HEK293 (cell line): ENCODE data around the gene HMGN4.

Source experiments
- EGR2 ChIP-seq: fragments of 450-650 bp; formaldehyde crosslinking; IDR thresholded peaks from 2 replicates; pipeline ENCODE4 v1.5.1; 2016; ENCODE audit warnings: low read depth, missing biosample characterization, missing genetic modification characterization
- GLI4 ChIP-seq: fragments of 450-650 bp; formaldehyde crosslinking; IDR thresholded peaks from 2 replicates; pipeline ENCODE4 v1.5.1; 2016; ENCODE audit warnings: missing biosample characterization, missing genetic modification characterization
- GLIS2 ChIP-seq: fragments of 450-650 bp; formaldehyde crosslinking; IDR thresholded peaks from 2 replicates; pipeline ENCODE4 v1.5.1; 2016; ENCODE audit warnings: missing biosample characterization, missing genetic modification characterization
- HOXA7 ChIP-seq: sonication (generic); formaldehyde crosslinking; IDR thresholded peaks from 2 replicates; pipeline ENCODE4 v1.8.1; 2022; ENCODE audit warnings: missing genetic modification reagents, borderline replicate concordance
- KLF9 ChIP-seq: fragments of 450-650 bp; formaldehyde crosslinking; IDR thresholded peaks from 2 replicates; pipeline ENCODE4 v1.5.1; 2016; ENCODE audit warnings: missing biosample characterization, missing genetic modification characterization, low read depth
- REPIN1 ChIP-seq: fragments of 450-650 bp; formaldehyde crosslinking; IDR thresholded peaks from 2 replicates; pipeline ENCODE4 v1.5.1; 2017; ENCODE audit warnings: missing biosample characterization, missing genetic modification characterization, low read depth
- SP2 ChIP-seq: fragments of 450-650 bp; formaldehyde crosslinking; IDR thresholded peaks from 2 replicates; pipeline ENCODE4 v1.5.1; 2016; ENCODE audit warnings: missing biosample characterization, missing genetic modification characterization
- TCF7L2 ChIP-seq: IDR thresholded peaks from 2 replicates; pipeline ENCODE4 v1.6.1; 2011; ENCODE audit warnings: low read depth, mild to moderate bottlenecking, inconsistent platforms, low read length, moderate library complexity, borderline replicate concordance
- WT1 ChIP-seq: fragments of 450-650 bp; formaldehyde crosslinking; IDR thresholded peaks from 2 replicates; pipeline ENCODE4 v1.5.1; 2016; ENCODE audit warnings: missing biosample characterization, missing genetic modification characterization
- ZBTB21 ChIP-seq: fragments of 450-650 bp; formaldehyde crosslinking; IDR thresholded peaks from 2 replicates; pipeline ENCODE4 v1.5.1; 2017; ENCODE audit warnings: missing biosample characterization, missing genetic modification characterization
- ZFP41 ChIP-seq: fragments of 450-650 bp; formaldehyde crosslinking; IDR thresholded peaks from 2 replicates; pipeline ENCODE4 v1.5.1; 2016; ENCODE audit warnings: missing biosample characterization, missing genetic modification characterization, borderline replicate concordance
- ZNF112 ChIP-seq: fragments of 450-650 bp; formaldehyde crosslinking; IDR thresholded peaks from 2 replicates; pipeline ENCODE4 v1.5.0; 2017; ENCODE audit warnings: missing biosample characterization, missing genetic modification characterization
- ZNF133 ChIP-seq: fragments of 450-650 bp; formaldehyde crosslinking; IDR thresholded peaks from 2 replicates; pipeline ENCODE4 v1.5.1; 2016; ENCODE audit warnings: missing biosample characterization, missing genetic modification characterization
- ZNF146 ChIP-seq: fragments of 450-650 bp; formaldehyde crosslinking; IDR thresholded peaks from 2 replicates; pipeline ENCODE4 v1.5.1; 2016; ENCODE audit warnings: missing biosample characterization, missing genetic modification characterization
- ZNF214 ChIP-seq: fragments of 450-650 bp; formaldehyde crosslinking; IDR thresholded peaks from 2 replicates; pipeline ENCODE4 v1.5.1; 2017; ENCODE audit warnings: missing biosample characterization, mild to moderate bottlenecking, missing genetic modification characterization, borderline replicate concordance
- ZNF23 ChIP-seq: fragments of 450-650 bp; formaldehyde crosslinking; IDR thresholded peaks from 2 replicates; pipeline ENCODE4 v1.5.1; 2016; ENCODE audit warnings: missing biosample characterization, missing genetic modification characterization, borderline replicate concordance
- ZNF239 ChIP-seq: fragments of 450-650 bp; formaldehyde crosslinking; IDR thresholded peaks from 2 replicates; pipeline ENCODE4 v1.5.1; 2016; ENCODE audit warnings: missing biosample characterization, missing genetic modification characterization
- ZNF488 ChIP-seq: fragments of 450-650 bp; formaldehyde crosslinking; IDR thresholded peaks from 2 replicates; pipeline ENCODE4 v1.5.1; 2016; ENCODE audit warnings: missing biosample characterization, missing genetic modification characterization
- ZNF501 ChIP-seq: fragments of 450-650 bp; formaldehyde crosslinking; IDR thresholded peaks from 2 replicates; pipeline ENCODE4 v1.5.1; 2016; ENCODE audit warnings: missing biosample characterization, missing genetic modification characterization
- ZNF600 ChIP-seq: fragments of 450-650 bp; formaldehyde crosslinking; IDR thresholded peaks from 2 replicates; pipeline ENCODE4 v1.5.1; 2016; ENCODE audit warnings: missing biosample characterization, missing genetic modification characterization
- ZNF658 ChIP-seq: fragments of 450-650 bp; formaldehyde crosslinking; IDR thresholded peaks from 2 replicates; pipeline ENCODE4; 2016; ENCODE audit warnings: missing biosample characterization, missing genetic modification characterization
- ZNF692 ChIP-seq: fragments of 450-650 bp; formaldehyde crosslinking; IDR thresholded peaks from 2 replicates; pipeline ENCODE4 v1.5.1; 2016; ENCODE audit warnings: missing biosample characterization, missing genetic modification characterization
- ZNF704 ChIP-seq: fragments of 450-650 bp; formaldehyde crosslinking; IDR thresholded peaks from 2 replicates; pipeline ENCODE4 v1.5.1; 2016; ENCODE audit warnings: missing biosample characterization, missing genetic modification characterization
- ZNF768 ChIP-seq: fragments of 450-650 bp; formaldehyde crosslinking; IDR thresholded peaks from 2 replicates; pipeline ENCODE4 v1.5.1; 2018; ENCODE audit warnings: missing biosample characterization, mild to moderate bottlenecking, missing genetic modification characterization
- ZNF785 ChIP-seq: fragments of 450-650 bp; formaldehyde crosslinking; IDR thresholded peaks from 2 replicates; pipeline ENCODE4 v1.5.1; 2016; ENCODE audit warnings: missing biosample characterization, missing genetic modification characterization
- ZNF791 ChIP-seq: fragments of 450-650 bp; formaldehyde crosslinking; IDR thresholded peaks from 2 replicates; pipeline ENCODE4 v1.5.1; 2016; ENCODE audit warnings: missing biosample characterization, missing genetic modification characterization
- ZSCAN16 ChIP-seq: fragments of 450-650 bp; formaldehyde crosslinking; IDR thresholded peaks from 2 replicates; pipeline ENCODE4 v1.5.1; 2016; ENCODE audit warnings: missing biosample characterization, missing genetic modification characterization
- ZSCAN5A ChIP-seq: fragments of 450-650 bp; formaldehyde crosslinking; IDR thresholded peaks from 2 replicates; pipeline ENCODE4 v1.5.1; 2016; ENCODE audit warnings: missing biosample characterization, missing genetic modification characterization

HMGN4 gene

GRCh38 chr6:26520237-26520849, 17.8 kb upstream of the HMGN4 start (continued):
- TF ChIP-seq ZNF600 (tag by site-specific recombination) (peak; percentile 67; the same call in 1 of the 2 replicates), ZNF704 (no peak), ZNF146 (tag by site-specific recombination) (no peak), ZFP41 (tag by site-specific recombination) (no peak), EGR2 (tag by site-specific recombination) (peak; percentile 44), GLIS2 (tag by site-specific recombination) (no peak), GLI4 (no peak), ZNF501 (tag by site-specific recombination) (peak; percentile 42; the same call in 1 of the 2 replicates), ZSCAN16 (tag by site-specific recombination) (no peak), ZNF785 (tag by site-specific recombination) (no peak), ZNF239 (tag by site-specific recombination) (no peak), SP2 (peak; percentile 18; the same call in 1 of the 2 replicates), ZSCAN5A (tag by site-specific recombination) (no peak), ZNF791 (tag by site-specific recombination) (no peak), ZBTB21 (no peak), ZNF214 (no peak), ZNF692 (tag by site-specific recombination) (peak; percentile 33; the same call in 1 of the 2 replicates), ZNF133 (tag by site-specific recombination) (no peak), ZNF23 (tag by site-specific recombination) (no peak), ZNF112 (tag by site-specific recombination) (no peak), ZNF488 (no peak), TCF7L2 (no peak), HOXA7 (CRISPR knock-in tag) (no peak), WT1 (tag by site-specific recombination) (no peak), ZNF658 (tag by site-specific recombination) (no peak), ZNF768 (no peak), KLF9 (tag by site-specific recombination) (peak; percentile 51; the same call in 1 of the 2 replicates), REPIN1 (tag by site-specific recombination) (no peak)
